HepG2 (cell line): ENCODE measurements around the gene MAP2K1. TPM values are rescaled to one million over a fixed set of nuclear protein-coding genes. Genes with fewer than 3 reads are reported as not detected.

Experiments
- ATAC-seq: fragments of 200-7000 bp; cut with Tn5 transposase; 3 replicates; pipeline ENCODE4 v1.9.1; 2020; ENCODE audit warnings: mild to moderate bottlenecking, moderate library complexity
- BruUV-seq: library from RNA; stranded (reverse); fragments of 400-500 nt; replicated peaks from 2 replicates; lab custom pipeline; 2021; lab: Mats Ljungman, UMichigan
- CTCF ChIA-PET: fragments of 300-600 bp; formaldehyde crosslinking; extraction: SDS; loops from one replicate; lab custom pipeline; 2021; ENCODE audit warnings: low total read pairs, inconsistent platforms, low intra/inter-chr PET ratio; lab: Yijun Ruan, JAX
- POLR2A ChIA-PET: fragments of 350-600 bp; sonication (Branson Sonifier 250); formaldehyde crosslinking; loops from one replicate; lab custom pipeline; 2020; ENCODE audit warnings: antibody characterized with exemption, inconsistent platforms; lab: Yijun Ruan, JAX
- DNase-seq: peaks from one replicate; pipeline ENCODE4 v3.0.0-alpha.2; 2015; ENCODE audit warnings: low spot score
- FAIRE-seq: peaks from 3 replicates; lab custom pipeline; 2011; peaks lifted over from hg19 to GRCh38; lab: Jason Lieb, UNC
- H2AFZ ChIP-seq: one replicate; pipeline ENCODE4 v1.6.1; 2011; ENCODE audit warnings: low read length, inconsistent platforms
- H3K27ac ChIP-seq: fragments of 300-600 bp; 3 replicates; pipeline ENCODE4 v1.8.0; 2011; ENCODE audit warnings: mixed run types, mild to moderate bottlenecking, mixed read lengths, low read length, inconsistent platforms; ENCODE audit not compliant: insufficient read depth; ENCODE audit errors: extremely low read length
- H3K27me3 ChIP-seq, 2 experiments: fragments of 200-600 bp in 1 of 2; 2 replicates in 1 of 2; 3 replicates in 1 of 2; pipeline versions ENCODE4 v1.6.0 to v1.8.0; 2011; ENCODE audit warnings: low read length in 2 of 2, mild to moderate bottlenecking in 2 of 2, moderate library complexity in 2 of 2, inconsistent platforms in 1 of 2; ENCODE audit not compliant: insufficient read depth in 2 of 2, control insufficient read depth in 1 of 2
- H3K36me3 ChIP-seq, 2 experiments: fragments of 200-600 bp in 1 of 2; replicated peaks in 1 of 2; 2 replicates in 1 of 2; 3 replicates in 1 of 2; pipeline versions ENCODE4 v1.5.1 to v1.8.0; 2011; ENCODE audit warnings: low read length in 2 of 2, inconsistent platforms in 1 of 2; ENCODE audit not compliant: insufficient read depth in 2 of 2, control insufficient read depth in 1 of 2
- H3K4me1 ChIP-seq: 2 replicates; pipeline ENCODE4 v1.5.1; 2012; ENCODE audit warnings: low read length, inconsistent platforms; ENCODE audit not compliant: insufficient read depth
- H3K4me2 ChIP-seq: 2 replicates; pipeline ENCODE4 v1.6.0; 2011; ENCODE audit warnings: low read depth, low read length, inconsistent platforms
- H3K4me3 ChIP-seq, 3 experiments: fragments of 200-600 bp in 1 of 3; sonication (generic), shearing (Covaris generic) in 1 of 3; replicated peaks in 1 of 3; 2 replicates each; pipeline ENCODE4 v1.5.1; 2011 to 2016; ENCODE audit warnings: low read length in 3 of 3, inconsistent platforms in 2 of 3, low read depth in 2 of 3, mild to moderate bottlenecking in 2 of 3, control low read depth in 1 of 3, mixed read lengths in 1 of 3; ENCODE audit not compliant: insufficient read depth in 1 of 3
- H3K79me2 ChIP-seq: one replicate; pipeline ENCODE4 v1.6.1; 2011; ENCODE audit warnings: low read length, inconsistent platforms; ENCODE audit not compliant: insufficient read depth
- H3K9ac ChIP-seq: 2 replicates; pipeline ENCODE4 v1.6.0; 2011; ENCODE audit warnings: mild to moderate bottlenecking, low read depth, low read length, inconsistent platforms; ENCODE audit not compliant: insufficient read depth
- H3K9me3 ChIP-seq: 2 replicates; pipeline ENCODE4 v1.5.1; 2012; ENCODE audit warnings: mild to moderate bottlenecking, low read length
- H4K20me1 ChIP-seq: 2 replicates; pipeline ENCODE4 v1.6.0; 2011; ENCODE audit warnings: inconsistent platforms, mild to moderate bottlenecking, low read length, moderate library complexity; ENCODE audit not compliant: insufficient read depth
- ATRX ChIP-seq: sonication (generic); formaldehyde crosslinking; IDR thresholded peaks from 2 replicates; pipeline ENCODE4 v1.4.0; 2020; ENCODE audit warnings: missing genetic modification reagents, borderline replicate concordance
- FOXK2 ChIP-seq: fragments of 450-650 bp; IDR thresholded peaks from 2 replicates; pipeline ENCODE4 v1.6.1; 2016
- POLR2AphosphoS2 ChIP-seq: IDR thresholded peaks from 2 replicates; pipeline ENCODE4 v1.6.1; 2011; ENCODE audit warnings: low read depth, low read length, improper control_type of control experiment
- RBM22 ChIP-seq: fragments of 200-400 bp; formaldehyde crosslinking; optimal IDR thresholded peaks from 2 replicates; pipeline ENCODE3; 2017; ENCODE audit warnings: mild to moderate bottlenecking, low read length, moderate library complexity
- RXRB ChIP-seq: IDR thresholded peaks from 2 replicates; pipeline ENCODE4 v1.6.1; 2016; ENCODE audit warnings: borderline replicate concordance, missing genetic modification reagents, missing compliant biosample characterization
- ZFP62 ChIP-seq: sonication (generic); formaldehyde crosslinking; IDR thresholded peaks from 2 replicates; pipeline ENCODE4 v1.4.0; 2020; ENCODE audit warnings: missing genetic modification reagents
- ZFY ChIP-seq: sonication (generic); formaldehyde crosslinking; IDR thresholded peaks from 2 replicates; pipeline ENCODE4 v1.4.0; 2020; ENCODE audit warnings: missing genetic modification reagents
- ZNF10 ChIP-seq: sonication (generic); formaldehyde crosslinking; IDR thresholded peaks from 2 replicates; pipeline ENCODE4 v1.4.0; 2020; ENCODE audit warnings: mild to moderate bottlenecking, low read depth, missing genetic modification reagents, borderline replicate concordance
- ZNF749 ChIP-seq: sonication (generic); formaldehyde crosslinking; IDR thresholded peaks from 2 replicates; pipeline ENCODE4 v1.8.0; 2022; ENCODE audit warnings: mild to moderate bottlenecking, missing genetic modification reagents, moderate library complexity, borderline replicate concordance
- ZSCAN31 ChIP-seq: sonication (generic); formaldehyde crosslinking; IDR thresholded peaks from 2 replicates; pipeline ENCODE4 v1.5.0; 2020; ENCODE audit warnings: low read depth, mild to moderate bottlenecking, missing genetic modification reagents
- WGBS: methylation state at CpG from one replicate; pipeline ENCODE4 v1.1.6; 2017; ENCODE audit warnings: low lambda C conversion rate; 5-methylcytosine and 5-hydroxymethylcytosine counted together
- in situ Hi-C: cut with HindIII; loops from 2 replicates; pipeline ENCODE4 v1.10.0; 2017; ENCODE audit warnings: low pct_unique_long_range_greater_than_20kb; ENCODE audit not compliant: extremely low pct_ligation_motif_present
- intact Hi-C: fragments of 100-400 bp; cut with micrococcal nuclease; formaldehyde crosslinking; loops from one replicate; pipeline ENCODE4 v1.10.0; 2022; ENCODE audit not compliant: unreplicated experiment
- polyA plus RNA-seq, 8 experiments: library from polyadenylated mRNA; depleted of rRNA in 3 of 8; stranded (reverse) in 7 of 8; unstranded in 1 of 8; fragments of >200 nt; fragmentation: Illumina TruSeq in 4 of 8; extraction: Trizol in 4 of 8; gene quantifications; 2 replicates each; pipeline versions ENCODE4 v1.2.1 to v1.2.3, GENCODE V29; 2011 to 2016; ENCODE audit warnings: low read depth in 4 of 8, missing spikeins in 1 of 8, mixed read lengths in 1 of 8; ENCODE audit not compliant: insufficient read depth in 1 of 8
- total RNA-seq, 5 experiments: library from RNA; depleted of rRNA; stranded (reverse); fragments of >200 nt; fragmentation: Illumina TruSeq; extraction: Trizol; gene quantifications; 2 replicates each; pipeline ENCODE4 v1.2.3, GENCODE V29; 2016; ENCODE audit warnings: low read depth in 1 of 5
- TF ChIP-seq, protein P1 (sequence below): sonication (generic); formaldehyde crosslinking; IDR thresholded peaks from 2 replicates; pipeline ENCODE4 v1.4.0; 2020; ENCODE audit warnings: missing genetic modification reagents, mild to moderate bottlenecking, borderline replicate concordance
- TF ChIP-seq, protein P2 (sequence below): sonication (generic); formaldehyde crosslinking; IDR thresholded peaks from 2 replicates; pipeline ENCODE4 v1.8.1; 2023; ENCODE audit warnings: missing genetic modification reagents, inconsistent platforms, borderline replicate concordance

MAP2K1 gene
- total and polyA plus RNA-seq, 2 of the 13 experiments (the other 11 are each of a cell fraction or from before 2014, with no cell fraction given), result 24.1 to 49.2 TPM

DNA sequence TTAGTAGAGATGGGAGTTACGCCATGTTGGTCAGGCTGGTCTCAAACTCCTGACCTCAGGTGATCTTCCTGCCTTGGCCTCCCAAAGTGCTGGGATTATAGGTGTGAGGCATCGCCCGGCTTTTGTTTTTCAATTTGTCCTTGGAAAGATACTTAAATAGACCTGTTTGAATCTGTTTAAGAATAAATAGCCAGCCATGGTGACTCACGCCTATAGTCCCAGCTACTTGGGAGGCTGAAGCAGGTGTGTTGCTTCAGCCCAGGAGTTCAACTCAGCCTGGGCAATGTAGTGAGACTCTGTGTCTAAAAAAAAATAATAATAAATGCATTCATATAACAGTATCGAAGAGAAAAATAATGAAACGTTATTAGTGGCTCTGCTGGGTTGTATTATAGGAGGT lies 93.6 kb downstream of the MAP2K1 start:
- no peaks in the 10 kb centered on the region for H4K20me1 ChIP-seq
- H3K79me2 ChIP-seq, result no peaks in the 10 kb centered on the region
- peaks cover 17 to 34% of the 10 kb centered on the region in 2 experiments for H3K36me3 ChIP-seq
- TF ChIP-seq ZNF749 (CRISPR knock-in tag) (no peak), ZFP62 (CRISPR knock-in tag) (no peak), ATRX (no peak), FOXK2 (no peak), RXRB (no peak), ZFY (CRISPR knock-in tag) (no peak), POLR2AphosphoS2 (no peak), ZSCAN31 (CRISPR knock-in tag) (no peak), ZNF10 (CRISPR knock-in tag) (no peak), RBM22 (no peak)
- TF ChIP-seq, protein P1, sequence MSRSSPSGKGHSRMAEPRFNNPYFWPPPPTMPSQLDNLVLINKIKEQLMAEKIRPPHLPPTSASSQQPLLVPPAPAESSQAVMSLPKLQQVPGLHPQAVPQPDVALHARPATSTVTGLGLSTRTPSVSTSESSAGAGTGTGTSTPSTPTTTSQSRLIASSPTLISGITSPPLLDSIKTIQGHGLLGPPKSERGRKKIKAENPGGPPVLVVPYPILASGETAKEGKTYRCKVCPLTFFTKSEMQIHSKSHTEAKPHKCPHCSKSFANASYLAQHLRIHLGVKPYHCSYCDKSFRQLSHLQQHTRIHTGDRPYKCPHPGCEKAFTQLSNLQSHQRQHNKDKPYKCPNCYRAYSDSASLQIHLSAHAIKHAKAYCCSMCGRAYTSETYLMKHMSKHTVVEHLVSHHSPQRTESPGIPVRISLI, result no peak
- TF ChIP-seq, protein P2, sequence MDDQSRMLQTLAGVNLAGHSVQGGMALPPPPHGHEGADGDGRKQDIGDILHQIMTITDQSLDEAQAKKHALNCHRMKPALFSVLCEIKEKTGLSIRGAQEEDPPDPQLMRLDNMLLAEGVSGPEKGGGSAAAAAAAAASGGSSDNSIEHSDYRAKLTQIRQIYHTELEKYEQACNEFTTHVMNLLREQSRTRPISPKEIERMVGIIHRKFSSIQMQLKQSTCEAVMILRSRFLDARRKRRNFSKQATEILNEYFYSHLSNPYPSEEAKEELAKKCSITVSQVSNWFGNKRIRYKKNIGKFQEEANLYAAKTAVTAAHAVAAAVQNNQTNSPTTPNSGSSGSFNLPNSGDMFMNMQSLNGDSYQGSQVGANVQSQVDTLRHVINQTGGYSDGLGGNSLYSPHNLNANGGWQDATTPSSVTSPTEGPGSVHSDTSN, result no peak
- no peak overlapping the region for H3K9ac ChIP-seq
- no peak overlapping the region for H3K27ac ChIP-seq
- ChIA-PET POLR2A (no interaction called here), CTCF (no interaction called here)
- H3K9me3 ChIP-seq, result no peaks in the 10 kb centered on the region
- H3K4me1 ChIP-seq, result no peaks in the 10 kb centered on the region
- in situ Hi-C loops (loop anchor here (25.0 kb wide), 1 partner anchor 93 kb away; the partner anchor contains the start of gene MAP2K1), intact Hi-C loops (no loop called here)
- no peak overlapping the region for H3K4me2 ChIP-seq
- no peaks in the 10 kb centered on the region for H3K27me3 ChIP-seq
- H3K4me3 ChIP-seq, result no peak overlapping the region
- BruUV-seq, result no TSS peak
- FAIRE-seq (no peak), ATAC-seq (no peak), DNase-seq (no peak)
- no peak overlapping the region for H2AFZ ChIP-seq
- WGBS, result 96% methylated on average over 6 of the region's 6 CpGs
